Skeletal muscle tissue (tissue), 4 donors: ENCODE results near the gene HECW1. TPM values are rescaled to one million over a fixed set of nuclear protein-coding genes. Genes with fewer than 3 reads are reported as not detected.

Source experiments
- H3K27ac ChIP-seq: one replicate; pipeline ENCODE4 v1.7.0; 2013; ENCODE audit warnings: mild to moderate bottlenecking, low read depth, low read length, inconsistent platforms
- H3K27me3 ChIP-seq, 3 donors: one replicate each; pipeline ENCODE4 v1.7.0; 2013; ENCODE audit warnings: low read length in 3 of 3; ENCODE audit not compliant: control insufficient read depth in 3 of 3, insufficient read depth in 3 of 3
- H3K36me3 ChIP-seq, 3 donors: one replicate each; pipeline ENCODE4 v1.7.0; 2013; ENCODE audit warnings: low read length in 3 of 3; ENCODE audit not compliant: control insufficient read depth in 3 of 3, insufficient read depth in 3 of 3
- H3K4me1 ChIP-seq, 3 donors: one replicate each; pipeline ENCODE4 v1.7.0; 2013; ENCODE audit warnings: low read length in 3 of 3, mild to moderate bottlenecking in 3 of 3; ENCODE audit not compliant: control insufficient read depth in 3 of 3, insufficient read depth in 3 of 3
- H3K4me3 ChIP-seq, 3 donors: one replicate each; pipeline ENCODE4 v1.7.0; 2013; ENCODE audit warnings: low read length in 3 of 3
- H3K9ac ChIP-seq, 3 donors: one replicate each; pipeline ENCODE4 v1.7.0; 2013; ENCODE audit warnings: low read length in 3 of 3, mild to moderate bottlenecking in 3 of 3, moderate library complexity in 2 of 3, low read depth in 1 of 3
- H3K9me3 ChIP-seq, 3 donors: one replicate each; pipeline ENCODE4 v1.7.0; 2013; ENCODE audit warnings: low read length in 3 of 3; ENCODE audit not compliant: control insufficient read depth in 3 of 3
- total RNA-seq: library from RNA; depleted of rRNA; stranded (reverse); fragments of >200 nt; gene quantifications from one replicate; pipeline ENCODE4 v1.2.3, GENCODE V29; 2014
- donor health status: Osteomylitis.

Gene HECW1
- total RNA-seq, 1 donor from 2014 or later: not detected

- Histone ChIP-seq H3K9ac (no peak overlapping the region), H3K27me3 (no peaks in the 10 kb centered on the region), H3K9me3 (no peaks in the 10 kb centered on the region), H3K27ac (no peak overlapping the region), H3K4me1 (peaks cover 2 to 13% (median 9%) of the 10 kb centered on the region in 3 donors), H3K36me3 (no peaks in the 10 kb centered on the region), H3K4me3 (no peak overlapping the region)
Observed at GRCh38 chr7:43537765-43538403, 425.4 kb downstream of the HECW1 start.

GRCh38 chr7:43538404-43538771 is 425.9 kb downstream of the HECW1 start:
- H3K4me1 ChIP-seq: peaks cover 2 to 13% (median 9%) of the 10 kb centered on the region in 3 donors
- H3K36me3 ChIP-seq: no peaks in the 10 kb centered on the region
- no peak overlapping the region for H3K9ac ChIP-seq
- no peak overlapping the region for H3K4me3 ChIP-seq
- no peaks in the 10 kb centered on the region for H3K9me3 ChIP-seq
- H3K27me3 ChIP-seq: no peaks in the 10 kb centered on the region
- H3K27ac ChIP-seq: no peak overlapping the region

GRCh38 chr7:43540471-43540870 is 428.0 kb downstream of the HECW1 start:
- Histone ChIP-seq H3K36me3 (no peaks in the 10 kb centered on the region), H3K27me3 (no peaks in the 10 kb centered on the region), H3K4me1 (peaks cover under 1 to 10% (median 9%) of the 10 kb centered on the region in 3 donors), H3K9me3 (no peaks in the 10 kb centered on the region), H3K9ac (no peak overlapping the region), H3K27ac (no peak overlapping the region), H3K4me3 (no peak overlapping the region)

- Histone ChIP-seq H3K36me3 (no peaks in the 10 kb centered on the region), H3K27me3 (no peaks in the 10 kb centered on the region), H3K9ac (no peak overlapping the region), H3K4me3 (no peak overlapping the region), H3K4me1 (peaks cover 0 to 8% (median 8%) of the 10 kb centered on the region in 3 donors), H3K9me3 (no peaks in the 10 kb centered on the region), H3K27ac (no peak overlapping the region)
Observed at GRCh38 chr7:43542716-43543115, 430.3 kb downstream of the HECW1 start.

- no peaks in the 10 kb centered on the region for H3K4me1 ChIP-seq
Observed at GRCh38 chr7:43546231-43546630, 433.8 kb downstream of the HECW1 start.

GRCh38 chr7:43550427-43550826 is 438.0 kb downstream of the HECW1 start:
- H3K36me3 ChIP-seq: no peaks in the 10 kb centered on the region
- H3K9me3 ChIP-seq: no peaks in the 10 kb centered on the region
- H3K27ac ChIP-seq: no peak overlapping the region
- no peaks in the 10 kb centered on the region for H3K27me3 ChIP-seq
- H3K9ac ChIP-seq: no peak overlapping the region
- H3K4me1 ChIP-seq: no peaks in the 10 kb centered on the region
- H3K4me3 ChIP-seq: no peak overlapping the region

More at GRCh38 chr7:43546231-43546630, 433.8 kb downstream of the HECW1 start:
- no peak overlapping the region for H3K27ac ChIP-seq
- H3K4me3 ChIP-seq: no peak overlapping the region
- no peaks in the 10 kb centered on the region for H3K27me3 ChIP-seq
- H3K9me3 ChIP-seq: no peaks in the 10 kb centered on the region
- no peak overlapping the region for H3K9ac ChIP-seq
- no peaks in the 10 kb centered on the region for H3K36me3 ChIP-seq

- H3K4me1 ChIP-seq: no peaks in the 10 kb centered on the region
Observed at GRCh38 chr7:43552122-43552521, 439.7 kb downstream of the HECW1 start.

GRCh38 chr7:43553999-43554398 is 441.6 kb downstream of the HECW1 start:
- Histone ChIP-seq H3K9ac (no peak overlapping the region), H3K4me3 (no peak overlapping the region), H3K9me3 (no peaks in the 10 kb centered on the region), H3K4me1 (no peaks in the 10 kb centered on the region), H3K27ac (no peak overlapping the region), H3K27me3 (peaks cover 0 to 5% (median 0%) of the 10 kb centered on the region in 3 donors), H3K36me3 (no peaks in the 10 kb centered on the region)

More at GRCh38 chr7:43552122-43552521, 439.7 kb downstream of the HECW1 start:
- no peak overlapping the region for H3K4me3 ChIP-seq
- H3K27ac ChIP-seq: no peak overlapping the region
- peaks cover 0 to 5% (median 0%) of the 10 kb centered on the region in 3 donors for H3K27me3 ChIP-seq
- no peak overlapping the region for H3K9ac ChIP-seq
- no peaks in the 10 kb centered on the region for H3K9me3 ChIP-seq
- no peaks in the 10 kb centered on the region for H3K36me3 ChIP-seq

GRCh38 chr7:43554423-43554822 is 442.0 kb downstream of the HECW1 start:
- Histone ChIP-seq H3K4me1 (no peaks in the 10 kb centered on the region), H3K36me3 (no peaks in the 10 kb centered on the region), H3K27ac (no peak overlapping the region), H3K4me3 (no peak overlapping the region), H3K9ac (no peak overlapping the region), H3K9me3 (no peaks in the 10 kb centered on the region), H3K27me3 (peaks cover 0 to 5% (median 0%) of the 10 kb centered on the region in 3 donors)

- Histone ChIP-seq H3K4me3 (no peak overlapping the region), H3K4me1 (no peaks in the 10 kb centered on the region), H3K27ac (no peak overlapping the region), H3K36me3 (no peaks in the 10 kb centered on the region), H3K27me3 (peaks cover 0 to 5% (median 5%) of the 10 kb centered on the region in 3 donors), H3K9ac (no peak overlapping the region), H3K9me3 (no peaks in the 10 kb centered on the region)
Observed at GRCh38 chr7:43557831-43558495, 445.5 kb downstream of the HECW1 start.
